Gastrocnemius medialis (tissue), 4 donors: ENCODE data around the gene TAF3. TPM values are rescaled to one million over a fixed set of nuclear protein-coding genes. Genes with fewer than 3 reads are reported as not detected.

ENCODE experiments used
- ATAC-seq, 2 donors: fragments of 150-250 bp; one replicate each; pipeline ENCODE4 v1.9.1; 2016
- DNase-seq, 2 donors: peaks; one replicate each; pipeline ENCODE4 v3.0.0-alpha.2; 2019
- H3K27ac ChIP-seq, 4 donors: fragments of 200-600 bp; sonication (generic); 1 replicate in 1 of 4; 2 replicates in 3 of 4; pipeline ENCODE4 v1.5.1; 2016 to 2018; ENCODE audit warnings: mild to moderate bottlenecking in 2 of 4, moderate library complexity in 1 of 4
- H3K27me3 ChIP-seq, 3 donors: fragments of 200-600 bp; sonication (generic) in 2 of 3; 1 replicate in 1 of 3; 2 replicates in 2 of 3; pipeline versions ENCODE4 v1.5.1 to v1.6.0; 2016 to 2019; ENCODE audit warnings: mild to moderate bottlenecking in 1 of 3, moderate library complexity in 1 of 3
- H3K36me3 ChIP-seq, 2 donors: fragments of 200-600 bp; sonication (generic) in 1 of 2; one replicate each; pipeline ENCODE4 v1.5.1; 2017 to 2018
- H3K4me1 ChIP-seq, 2 donors: fragments of 200-600 bp; sonication (generic) in 1 of 2; one replicate each; pipeline ENCODE4 v1.5.1; 2016 to 2017; ENCODE audit warnings: mild to moderate bottlenecking in 2 of 2
- H3K4me3 ChIP-seq, 4 donors: fragments of 200-600 bp; sonication (generic) in 3 of 4; 1 replicate in 1 of 4; 2 replicates in 3 of 4; pipeline ENCODE4 v1.5.1; 2016 to 2019; ENCODE audit warnings: mild to moderate bottlenecking in 2 of 4
- H3K9me3 ChIP-seq, 3 donors: fragments of 200-600 bp; sonication (generic) in 2 of 3; 1 replicate in 1 of 3; 2 replicates in 2 of 3; pipeline ENCODE4 v1.5.1; 2016 to 2019
- POLR2A ChIP-seq, 2 donors: fragments of 450-650 bp; IDR thresholded peaks; one replicate each; pipeline ENCODE4 v1.6.1; 2017; ENCODE audit warnings: antibody characterized with exemption in 2 of 2, mild to moderate bottlenecking in 2 of 2, moderate library complexity in 2 of 2
- in situ Hi-C, 4 donors: fragments of 200-750 bp; cut with MboI; loops; one replicate each; pipeline versions ENCODE4 v1.15.0 to v1.8.0; 2017; ENCODE audit warnings: low sequenced_read_pairs in 4 of 4
- intact Hi-C: fragments of 100-400 bp; cut with DNase I; formaldehyde crosslinking; loops from one replicate; pipeline ENCODE4 v1.15.1; 2023; ENCODE audit warnings: low total_unique reads
- total RNA-seq, 4 donors: library from RNA; depleted of rRNA; stranded (reverse); fragments of >200 nt; gene quantifications; one replicate each; pipeline versions ENCODE4 v1.1.0 to v1.2.3, GENCODE V29; 2016
- TF ChIP-seq, protein P1 (sequence below), 5 experiments: fragments of 450-650 bp in 3 of 5; fragments of 200-600 bp in 2 of 5; sonication (generic) in 2 of 5; IDR thresholded peaks in 4 of 5; conservative IDR thresholded peaks in 1 of 5; 1 replicate in 4 of 5; 2 replicates in 1 of 5; pipeline ENCODE4 v1.5.1; 2016 to 2019; ENCODE audit warnings: antibody characterized with exemption in 5 of 5, mild to moderate bottlenecking in 3 of 5, moderate library complexity in 3 of 5

TAF3 gene
- total RNA-seq, 4 donors from 2014 or later: 5.0 to 14.8 (median 9.6) TPM

DNA sequence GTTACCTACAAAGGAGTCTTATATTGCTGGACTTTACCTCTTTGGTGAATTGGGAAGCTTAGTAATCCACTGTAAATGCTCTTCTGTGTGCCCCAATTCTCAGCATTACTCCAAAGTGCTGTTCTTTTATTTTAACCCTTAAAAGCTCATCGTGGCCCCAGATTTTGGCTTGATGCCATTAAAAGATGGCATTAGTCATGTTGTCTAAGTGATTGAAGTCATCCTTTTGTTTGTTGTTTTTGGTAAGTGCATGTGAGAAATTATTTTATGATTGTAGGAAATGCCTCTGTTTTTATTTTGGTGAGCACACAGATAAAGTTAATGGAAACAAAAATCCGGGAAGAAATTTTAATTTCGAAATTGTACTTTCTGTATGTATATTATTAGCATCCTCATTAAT is 153.6 kb downstream of the TAF3 start:
- Histone ChIP-seq H3K9me3 (no peaks in the 10 kb centered on the region), H3K4me1 (no peaks in the 10 kb centered on the region), H3K4me3 (no peak overlapping the region), H3K27me3 (no peaks in the 10 kb centered on the region), H3K27ac (no peak overlapping the region), H3K36me3 (no peaks in the 10 kb centered on the region)
- TF ChIP-seq, protein P1, sequence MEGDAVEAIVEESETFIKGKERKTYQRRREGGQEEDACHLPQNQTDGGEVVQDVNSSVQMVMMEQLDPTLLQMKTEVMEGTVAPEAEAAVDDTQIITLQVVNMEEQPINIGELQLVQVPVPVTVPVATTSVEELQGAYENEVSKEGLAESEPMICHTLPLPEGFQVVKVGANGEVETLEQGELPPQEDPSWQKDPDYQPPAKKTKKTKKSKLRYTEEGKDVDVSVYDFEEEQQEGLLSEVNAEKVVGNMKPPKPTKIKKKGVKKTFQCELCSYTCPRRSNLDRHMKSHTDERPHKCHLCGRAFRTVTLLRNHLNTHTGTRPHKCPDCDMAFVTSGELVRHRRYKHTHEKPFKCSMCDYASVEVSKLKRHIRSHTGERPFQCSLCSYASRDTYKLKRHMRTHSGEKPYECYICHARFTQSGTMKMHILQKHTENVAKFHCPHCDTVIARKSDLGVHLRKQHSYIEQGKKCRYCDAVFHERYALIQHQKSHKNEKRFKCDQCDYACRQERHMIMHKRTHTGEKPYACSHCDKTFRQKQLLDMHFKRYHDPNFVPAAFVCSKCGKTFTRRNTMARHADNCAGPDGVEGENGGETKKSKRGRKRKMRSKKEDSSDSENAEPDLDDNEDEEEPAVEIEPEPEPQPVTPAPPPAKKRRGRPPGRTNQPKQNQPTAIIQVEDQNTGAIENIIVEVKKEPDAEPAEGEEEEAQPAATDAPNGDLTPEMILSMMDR (IDR thresholded peaks at IDR 0.05 in 4 of 5, conservative IDR thresholded peaks at IDR 0.05 in 1 of 5): no peak
- no peak for TF ChIP-seq POLR2A (IDR thresholded peaks at IDR 0.05)
- in situ Hi-C loops (no loop called here), intact Hi-C loops (no loop called here)
- DNase-seq: no peak
- ATAC-seq: no peak

GRCh38 chr10:7972367-7972766 is 154.1 kb downstream of the TAF3 start:
- in situ Hi-C loops (no loop called here), intact Hi-C loops (no loop called here)
- H3K36me3 ChIP-seq: no peaks in the 10 kb centered on the region
- DNase-seq: no peak
- H3K4me1 ChIP-seq: no peaks in the 10 kb centered on the region
- no peak overlapping the region for H3K4me3 ChIP-seq
- H3K9me3 ChIP-seq: no peaks in the 10 kb centered on the region
- H3K27ac ChIP-seq: no peak overlapping the region
- TF ChIP-seq, protein P1 (IDR thresholded peaks at IDR 0.05 in 4 of 5, conservative IDR thresholded peaks at IDR 0.05 in 1 of 5): no peak
- no peak for TF ChIP-seq POLR2A (IDR thresholded peaks at IDR 0.05)
- ATAC-seq: no peak
- no peaks in the 10 kb centered on the region for H3K27me3 ChIP-seq

GRCh38 chr10:7980196-7980595 is 161.9 kb downstream of the TAF3 start:
- no peak for TF ChIP-seq POLR2A (IDR thresholded peaks at IDR 0.05)
- Histone ChIP-seq H3K9me3 (no peaks in the 10 kb centered on the region), H3K36me3 (peaks cover 0 to 7% of the 10 kb centered on the region in 2 donors), H3K27ac (no peak overlapping the region), H3K27me3 (no peaks in the 10 kb centered on the region), H3K4me3 (no peak overlapping the region), H3K4me1 (no peaks in the 10 kb centered on the region)
- intact Hi-C loops: no loop called here
- no peak for DNase-seq
- in situ Hi-C loops: no loop called here
- ATAC-seq: no peak

DNA sequence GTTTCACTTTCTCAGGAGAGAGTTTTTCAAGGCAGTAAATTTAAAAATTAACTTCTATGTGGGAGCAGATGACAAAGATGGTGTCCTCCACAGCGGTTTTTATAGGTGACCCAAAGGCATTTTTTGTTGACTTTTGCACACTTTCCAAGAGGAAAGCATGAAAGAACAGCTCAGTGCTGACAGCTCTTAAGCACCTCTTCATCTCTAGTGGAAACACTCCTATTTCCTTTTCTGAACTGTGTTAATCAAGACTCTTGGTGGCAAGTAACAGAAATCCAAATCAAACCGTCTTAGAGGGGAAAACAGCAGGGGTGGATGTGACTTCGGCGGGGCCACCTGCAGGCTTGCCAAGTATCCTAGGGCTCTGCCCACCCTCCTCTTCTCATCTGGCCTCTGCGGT is 164.4 kb downstream of the TAF3 start:
- TF ChIP-seq POLR2A (IDR thresholded peaks at IDR 0.05): no peak
- TF ChIP-seq, protein P1 (IDR thresholded peaks at IDR 0.05 in 4 of 5, conservative IDR thresholded peaks at IDR 0.05 in 1 of 5): no peak
- Histone ChIP-seq H3K9me3 (no peaks in the 10 kb centered on the region), H3K27me3 (no peaks in the 10 kb centered on the region), H3K4me3 (no peak overlapping the region), H3K27ac (no peak overlapping the region), H3K36me3 (peaks cover 0 to 5% of the 10 kb centered on the region in 2 donors), H3K4me1 (no peaks in the 10 kb centered on the region)
- in situ Hi-C loops (no loop called here), intact Hi-C loops (no loop called here)
- no peak for ATAC-seq
- no peak for DNase-seq

DNA sequence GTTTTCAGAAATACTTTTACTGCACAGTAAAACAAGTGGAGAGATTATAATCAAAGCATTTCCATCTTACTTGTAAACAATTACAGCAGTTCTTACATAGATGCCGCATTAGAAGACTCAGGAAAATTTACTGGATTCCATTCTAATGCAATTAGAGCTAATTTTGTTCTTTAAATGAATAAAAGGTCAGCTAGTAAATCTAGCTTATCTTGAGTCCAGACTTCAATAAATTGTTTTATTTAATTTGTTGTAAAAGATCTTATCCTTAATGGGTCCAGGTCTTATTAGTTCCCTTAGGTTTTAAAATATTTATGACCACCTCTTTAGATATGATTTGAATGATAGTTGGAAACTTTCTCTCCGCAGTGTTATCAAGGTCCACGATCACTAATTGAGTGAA is 166.0 kb downstream of the TAF3 start:
- ATAC-seq (no peak), DNase-seq (no peak)
- Histone ChIP-seq H3K27ac (no peak overlapping the region), H3K9me3 (no peaks in the 10 kb centered on the region), H3K4me3 (no peak overlapping the region), H3K27me3 (no peaks in the 10 kb centered on the region), H3K36me3 (no peaks in the 10 kb centered on the region), H3K4me1 (no peaks in the 10 kb centered on the region)
- intact Hi-C loops: no loop called here
- TF ChIP-seq, protein P1 (IDR thresholded peaks at IDR 0.05 in 4 of 5, conservative IDR thresholded peaks at IDR 0.05 in 1 of 5): no peak
- TF ChIP-seq POLR2A (IDR thresholded peaks at IDR 0.05): no peak
- in situ Hi-C loops: no loop called here
